Fibroblast of skin of right biceps (primary cell): ENCODE results near the gene TSHZ2.
A peak's percentile ranks its signal among the peaks of the same experiment; 100 is the strongest.
"Not testable (repeated sequence)": the region's sequence is repeated elsewhere in the genome, so short reads cannot be mapped to it uniquely, and the experiment has no call there.

ENCODE experiments used
- DNase-seq: peaks from one replicate; pipeline ENCODE4 v3.0.0-alpha.2; 2013

TSHZ2 gene

GRCh38 chr20:52996658-52997057 is 24.5 kb downstream of the TSHZ2 start:
- no peak for DNase-seq

GRCh38 chr20:52998268-52998667 is 26.1 kb downstream of the TSHZ2 start:
- DNase-seq: no peak

GRCh38 chr20:52999040-52999439 is 26.9 kb downstream of the TSHZ2 start:
- no peak for DNase-seq

- DNase-seq: peak; percentile 53
Measured at GRCh38 chr20:53001498-53002301, 29.5 kb downstream of the TSHZ2 start.

GRCh38 chr20:53002786-53003185 is 30.6 kb downstream of the TSHZ2 start:
- no peak for DNase-seq

DNA sequence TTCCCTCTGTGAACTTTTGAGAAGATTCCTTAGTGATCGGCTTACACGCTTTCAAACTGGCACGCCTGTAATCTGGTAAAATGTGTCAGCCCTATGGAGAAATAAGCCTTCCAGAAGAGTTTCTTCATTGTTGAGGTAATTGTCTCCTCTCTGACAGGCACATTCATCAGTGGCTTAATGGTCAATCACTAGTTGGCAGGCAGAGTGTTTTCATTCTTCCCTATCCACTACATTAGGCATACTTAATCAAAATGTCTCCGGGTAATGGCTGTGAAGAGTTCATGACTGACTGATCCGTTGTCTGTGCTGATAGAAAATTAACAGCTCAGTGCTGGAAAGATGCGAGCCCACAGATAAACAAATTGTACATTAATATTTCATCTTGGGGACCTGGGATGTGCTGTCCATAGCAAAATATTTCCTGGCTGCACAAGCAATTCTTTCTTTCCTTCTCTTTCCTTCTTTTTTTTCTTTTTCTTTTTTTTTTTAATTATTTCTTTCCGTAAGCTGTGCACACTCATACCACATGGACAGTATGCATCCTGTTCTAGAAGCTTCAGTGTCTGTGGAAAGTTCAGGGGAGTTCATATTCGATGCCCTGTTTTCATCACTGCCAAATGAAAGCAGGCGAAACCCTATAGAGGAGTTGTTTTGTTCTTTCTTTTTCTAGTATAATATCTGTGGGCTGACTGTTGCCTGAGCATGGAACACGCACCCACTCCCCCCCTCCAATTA is 31.4 kb downstream of the TSHZ2 start:
- DNase-seq: peak; percentile 90

DNA sequence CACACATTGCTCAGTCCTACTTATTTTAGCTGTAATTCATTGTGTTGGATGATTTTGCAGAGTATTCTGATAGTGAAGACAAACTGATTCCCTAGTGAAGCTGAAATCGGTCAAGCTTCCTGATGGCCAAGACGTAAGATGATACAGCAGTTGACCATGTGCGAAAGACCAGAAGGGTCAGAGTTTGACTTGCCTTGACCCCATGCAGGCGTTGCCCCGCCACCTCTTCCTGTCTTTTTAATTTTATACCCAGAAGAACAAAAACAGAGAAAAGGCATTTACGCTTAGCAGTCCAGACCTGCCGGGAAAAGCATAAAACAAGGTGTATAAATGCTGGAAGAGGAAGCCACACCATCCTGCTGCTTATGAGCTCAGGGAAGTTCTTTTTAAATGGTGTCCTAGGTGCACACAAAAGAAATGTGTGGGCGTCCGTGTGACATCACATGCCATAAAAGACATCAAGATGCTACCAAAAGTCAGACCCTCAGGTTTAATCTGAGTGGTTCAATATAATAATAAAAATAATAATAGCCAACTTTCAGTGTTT is 32.2 kb downstream of the TSHZ2 start:
- no peak for DNase-seq

- no peak for DNase-seq
Measured at GRCh38 chr20:53009979-53010735, 38.0 kb downstream of the TSHZ2 start.

DNA sequence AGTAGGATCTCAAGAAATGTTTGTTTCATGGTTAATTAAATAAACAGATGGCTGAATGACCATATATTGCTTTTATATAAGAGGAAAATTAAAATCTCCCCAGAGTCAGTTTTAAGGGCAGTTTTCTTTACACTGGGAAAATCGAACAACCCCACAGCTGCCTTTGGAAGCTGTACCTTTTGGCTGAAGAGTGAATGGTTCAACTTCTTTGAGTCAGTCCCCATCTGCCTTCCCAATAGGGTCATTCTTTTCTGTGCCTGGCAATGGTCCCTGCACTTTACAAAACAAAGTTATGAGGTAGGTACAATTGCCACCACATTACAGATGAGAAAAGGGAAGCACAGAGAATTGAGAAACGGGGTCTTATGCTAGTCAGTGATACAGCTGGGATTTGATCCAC is 39.5 kb downstream of the TSHZ2 start:
- DNase-seq: no peak

DNA sequence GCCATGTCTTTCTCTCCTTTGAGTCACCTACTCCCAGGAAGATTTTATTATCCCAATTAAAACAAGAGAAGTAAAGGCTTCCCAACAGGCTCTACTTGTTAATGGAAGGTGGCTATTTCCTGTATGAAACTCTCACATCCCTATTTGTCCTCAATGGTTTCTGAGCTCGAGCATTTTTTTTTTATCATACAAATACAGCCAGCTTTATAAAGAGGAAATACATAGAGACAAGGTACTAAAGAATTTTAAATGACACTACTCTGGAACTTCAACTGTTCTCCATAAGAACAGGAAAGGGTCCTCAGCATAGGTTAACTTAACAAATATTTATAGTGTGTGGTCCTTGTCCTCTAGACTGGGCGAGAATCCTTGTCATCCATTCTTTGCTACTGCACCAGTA is 41.0 kb downstream of the TSHZ2 start:
- no peak for DNase-seq

DNA sequence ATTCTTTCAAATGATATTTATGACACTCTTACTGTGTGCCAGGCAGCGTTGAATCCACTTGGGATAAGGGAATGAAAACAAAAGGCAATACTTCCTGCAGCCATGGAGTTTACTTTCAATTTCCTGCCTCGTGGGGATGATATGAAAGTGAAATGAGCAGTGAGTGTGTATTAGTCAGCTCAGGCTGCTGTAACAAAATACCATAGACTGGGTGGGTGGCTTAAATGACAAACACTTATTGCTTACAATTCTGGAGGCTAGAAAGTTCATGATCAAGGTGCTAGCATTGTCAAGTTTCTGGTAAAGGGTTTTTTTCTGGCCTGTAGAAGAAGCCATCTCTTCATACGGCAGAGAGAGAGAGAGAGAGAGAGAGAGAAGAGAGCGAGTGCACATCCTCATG is 41.7 kb downstream of the TSHZ2 start:
- no peak for DNase-seq

GRCh38 chr20:53016071-53016470 is 43.9 kb downstream of the TSHZ2 start:
- DNase-seq: no peak

GRCh38 chr20:53016534-53017042 is 44.4 kb downstream of the TSHZ2 start:
- DNase-seq: no peak

DNA sequence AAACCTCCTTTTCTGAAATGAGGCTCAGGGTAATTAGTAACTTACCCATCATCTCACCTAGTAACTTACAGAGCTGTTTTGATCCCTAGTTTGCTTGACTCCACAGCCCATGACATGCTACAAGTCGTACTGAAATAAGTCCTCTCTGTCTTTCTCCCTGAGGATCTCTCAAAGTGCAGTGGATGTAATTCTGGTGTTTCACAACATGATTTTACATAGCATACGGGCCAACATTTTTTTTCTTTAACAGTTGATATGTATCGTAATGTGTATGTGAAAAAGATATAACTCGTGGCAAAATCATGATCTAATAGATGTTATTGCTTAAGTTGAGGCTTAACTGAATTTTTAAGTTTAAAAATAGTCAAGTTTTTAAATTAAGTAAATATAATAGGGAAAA is 45.0 kb downstream of the TSHZ2 start:
- no peak for DNase-seq

DNA sequence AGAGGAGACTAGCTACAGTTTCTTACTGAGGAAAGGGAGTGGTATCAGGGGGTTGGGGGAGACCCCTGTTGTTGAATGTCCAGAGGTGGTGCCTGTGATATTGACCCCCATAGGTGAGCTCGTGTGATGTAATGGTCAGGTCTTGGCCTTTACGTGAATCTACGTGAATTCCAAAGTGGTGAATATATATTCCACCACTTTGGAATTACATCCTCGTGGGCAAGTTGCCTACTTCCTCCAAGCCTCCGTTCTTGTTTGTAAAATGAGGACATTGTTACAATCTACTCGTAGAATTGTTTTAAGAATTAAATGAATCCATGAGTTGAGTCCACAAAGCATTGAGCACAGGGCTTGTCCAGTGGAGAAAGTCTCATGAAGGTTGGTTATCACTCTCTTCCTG is 47.3 kb downstream of the TSHZ2 start:
- DNase-seq: no peak

GRCh38 chr20:53020376-53020775 is 48.2 kb downstream of the TSHZ2 start:
- no peak for DNase-seq

GRCh38 chr20:53020834-53021233 is 48.7 kb downstream of the TSHZ2 start:
- no peak for DNase-seq

DNA sequence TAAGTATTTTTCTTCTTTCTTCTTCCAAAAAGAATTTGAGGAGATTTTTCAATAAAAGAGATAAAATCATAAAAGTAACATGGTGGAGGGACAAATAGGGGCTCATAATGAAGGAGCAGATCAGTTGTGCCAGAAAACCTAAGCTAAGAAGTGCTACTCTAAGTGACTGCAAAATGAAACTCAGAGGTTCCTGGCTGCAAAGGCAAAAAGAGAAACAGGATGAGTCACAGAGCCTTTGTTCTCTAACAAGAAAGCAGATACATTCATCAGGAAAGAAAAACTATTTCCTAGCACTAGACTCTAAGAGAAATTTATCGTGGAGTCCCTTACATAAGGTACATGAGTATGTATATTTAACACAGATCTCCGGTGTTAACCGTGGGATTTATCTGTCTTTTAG is 49.8 kb downstream of the TSHZ2 start:
- DNase-seq: peak; percentile 39

DNA sequence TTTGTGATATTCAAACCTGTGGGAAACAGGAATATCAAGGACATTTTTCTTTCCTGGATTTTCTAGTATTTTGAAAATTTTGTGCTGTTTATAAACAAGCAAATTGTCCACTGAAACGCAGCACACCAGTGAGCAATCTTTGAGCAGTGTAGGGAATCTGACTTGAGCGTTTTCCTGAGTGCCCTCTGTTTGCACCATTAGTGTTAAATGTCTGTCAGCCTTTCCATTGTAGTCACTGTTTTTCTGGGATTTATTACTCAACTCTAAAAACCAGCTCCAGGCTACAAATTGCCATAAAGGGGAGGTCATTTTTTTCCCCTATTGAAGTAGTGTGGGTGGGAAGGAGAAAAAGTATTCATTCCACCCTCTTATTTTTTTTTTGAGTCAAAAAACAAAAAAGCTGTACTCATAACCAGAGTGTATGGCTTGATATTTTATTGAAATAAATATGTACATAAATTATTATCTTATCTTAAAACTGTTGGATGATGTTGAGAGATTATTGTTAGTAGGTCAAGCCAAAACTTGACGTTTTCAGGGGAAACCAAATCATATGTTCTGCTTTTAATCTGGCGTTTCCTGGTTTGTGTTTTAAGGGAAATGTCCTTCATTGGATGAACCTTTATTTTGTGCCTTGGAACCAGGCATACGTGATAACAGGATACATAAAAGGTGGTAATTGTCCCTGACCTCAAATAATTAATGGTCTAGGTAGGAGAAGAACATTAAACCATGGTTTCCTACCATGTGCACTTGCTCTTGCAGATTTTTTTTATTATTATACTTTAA is 51.8 kb downstream of the TSHZ2 start:
- DNase-seq: peak; percentile 58

DNA sequence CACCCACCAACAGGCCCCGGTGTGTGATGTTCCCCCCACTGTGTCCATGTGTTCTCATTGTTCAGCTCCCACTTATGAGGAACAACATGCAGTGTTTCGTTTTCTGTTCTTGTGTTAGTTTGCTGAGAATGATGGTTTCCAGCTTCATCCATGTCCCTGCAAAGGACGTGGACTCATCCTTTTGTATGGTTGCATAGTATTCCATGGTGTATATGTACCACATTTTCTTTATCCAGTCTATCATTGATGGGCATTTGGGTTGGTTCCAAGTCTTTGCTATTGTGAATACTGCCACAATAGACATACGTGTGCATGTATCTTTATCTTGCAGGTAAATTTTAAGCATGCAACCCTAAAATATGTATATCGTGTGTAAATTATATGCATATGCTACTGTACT is 52.5 kb downstream of the TSHZ2 start:
- not testable (repeated sequence) for DNase-seq

DNA sequence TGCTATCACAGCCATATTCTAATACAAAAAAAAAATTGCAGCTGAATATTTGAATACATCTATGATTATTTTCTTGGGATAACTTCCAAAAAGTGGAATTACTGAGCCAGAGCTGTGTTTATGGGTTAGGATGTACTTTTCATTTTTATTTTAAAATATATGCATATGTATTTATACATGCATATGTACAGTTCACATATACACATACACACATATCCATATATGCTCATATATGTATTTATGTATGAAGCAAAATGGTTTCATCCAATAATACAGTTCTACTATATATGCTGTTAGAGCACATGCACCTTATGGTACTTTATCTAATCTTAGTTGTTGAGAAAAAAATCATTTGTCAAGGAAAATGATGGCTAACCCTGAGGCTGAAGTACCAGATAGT is 54.9 kb downstream of the TSHZ2 start:
- DNase-seq: no peak

DNA sequence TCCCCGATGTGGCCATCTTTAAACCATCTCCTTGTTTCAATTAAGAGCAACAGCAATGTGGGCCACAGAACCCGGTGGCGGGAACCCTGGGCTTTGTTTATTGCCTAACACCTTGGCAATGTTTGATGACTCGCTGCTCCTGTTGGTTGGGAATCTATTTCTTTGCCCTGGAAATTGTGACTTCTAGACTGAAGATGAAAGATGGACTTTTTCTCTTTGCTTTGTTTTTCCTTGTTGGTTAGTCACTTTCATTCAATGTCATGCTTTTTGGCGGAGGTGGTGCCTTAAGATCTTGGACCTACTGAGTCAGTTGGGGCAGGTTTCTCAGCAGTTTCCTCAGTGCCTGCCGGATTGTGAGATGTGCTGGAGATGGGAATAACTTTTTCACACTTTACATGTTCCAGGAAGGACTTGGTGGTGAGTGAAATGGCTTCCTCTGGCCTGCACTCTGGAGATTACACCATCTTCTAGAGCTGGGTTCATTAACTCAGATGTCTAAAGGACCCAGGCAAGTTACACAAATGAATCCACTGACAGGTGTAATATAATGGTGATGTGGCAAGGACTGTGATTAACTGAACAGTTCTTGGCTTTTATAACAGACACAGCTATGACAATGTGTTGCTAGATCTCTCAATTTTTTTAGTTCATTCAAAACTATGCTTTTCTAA is 56.3 kb downstream of the TSHZ2 start:
- DNase-seq: peak; percentile 63
